ENCODE measurements around the gene VPS13C.

Gene VPS13C

GRCh38 chr15:61840090-61840489, 220.2 kb downstream of the VPS13C start:
- Histone ChIP-seq H3K4me1 (ENCODE audit: low read depth, poor library complexity, severe bottlenecking) (peaks cover 63% of the 10 kb centered on the region), H3K9ac (peak overlapping the region; percentile 84), H3K27ac (peak overlapping the region; percentile 96), H3K4me2 (peak overlapping the region; percentile 90), H4K20me1 (ENCODE audit: insufficient read depth) (no peaks in the 10 kb centered on the region), H3K4me3 (IDR thresholded peaks at IDR 0.05; ENCODE audit: insufficient read depth, low read depth, low read length) (no peak overlapping the region), H2AFZ (ENCODE audit: low read depth) (peak overlapping the region; percentile 90), H3K27me3 (ENCODE audit: insufficient read depth, low read depth) (no peaks in the 10 kb centered on the region), H3K79me2 (ENCODE audit: insufficient read depth, low read depth) (no peaks in the 10 kb centered on the region), H3K36me3 (ENCODE audit: insufficient read depth) (no peaks in the 10 kb centered on the region)
- TF ChIP-seq CTCF (conservative IDR thresholded peaks at IDR 0.05; ENCODE audit: low read depth, low read length), result no peak

GRCh38 chr15:61839546-61839945, 220.7 kb downstream of the VPS13C start:
- no peak overlapping the region for H3K4me3 ChIP-seq (IDR thresholded peaks at IDR 0.05; ENCODE audit: insufficient read depth, low read depth, low read length)
- no peaks in the 10 kb centered on the region for H3K36me3 ChIP-seq (ENCODE audit: insufficient read depth)
- no peaks in the 10 kb centered on the region for H3K27me3 ChIP-seq (ENCODE audit: insufficient read depth, low read depth)
- peak overlapping the region; percentile 96 for H3K27ac ChIP-seq
- no peaks in the 10 kb centered on the region for H4K20me1 ChIP-seq (ENCODE audit: insufficient read depth)
- H3K79me2 ChIP-seq (ENCODE audit: insufficient read depth, low read depth), result no peaks in the 10 kb centered on the region
- peak overlapping the region; percentile 90 for H2AFZ ChIP-seq (ENCODE audit: low read depth)
- H3K4me2 ChIP-seq, result peak overlapping the region; percentile 90
- TF ChIP-seq CTCF (conservative IDR thresholded peaks at IDR 0.05; ENCODE audit: low read depth, low read length), result no peak
- peaks cover 64% of the 10 kb centered on the region for H3K4me1 ChIP-seq (ENCODE audit: low read depth, poor library complexity, severe bottlenecking)
- H3K9ac ChIP-seq, result peak overlapping the region; percentile 84

DNA sequence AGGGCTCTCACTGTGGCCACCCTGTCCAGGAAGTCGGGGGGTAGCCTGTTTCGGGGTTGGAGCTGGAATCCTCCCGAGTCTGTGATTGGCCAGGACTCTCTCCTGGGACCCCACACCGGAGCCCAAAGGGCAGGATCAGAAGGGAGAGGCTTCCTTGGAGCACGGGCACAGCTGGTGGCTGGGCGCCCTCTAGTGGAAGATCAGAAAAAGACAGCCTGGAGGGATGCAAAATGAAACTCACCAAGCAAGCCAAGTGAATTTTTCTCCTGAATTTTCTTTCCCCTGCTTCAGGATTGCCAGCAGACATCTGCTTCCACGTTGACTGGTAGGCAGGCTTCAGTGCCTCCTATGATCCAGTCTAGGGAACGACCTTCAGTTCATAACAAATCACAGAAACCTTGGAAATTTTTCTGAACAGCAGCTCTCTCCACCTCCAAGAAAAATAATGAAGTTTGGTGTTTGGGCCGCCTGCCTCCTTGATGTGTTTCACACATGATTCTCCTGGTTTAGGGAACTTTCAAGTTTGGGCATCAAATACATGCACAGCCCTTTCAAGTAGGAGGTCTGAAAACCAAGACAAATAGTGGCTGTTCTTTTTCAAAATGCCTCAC, 224.6 kb downstream of the VPS13C start:
- Histone ChIP-seq H3K27ac (no peak overlapping the region), H3K36me3 (ENCODE audit: insufficient read depth) (no peaks in the 10 kb centered on the region), H3K4me1 (ENCODE audit: low read depth, poor library complexity, severe bottlenecking) (peaks cover 73% of the 10 kb centered on the region), H3K4me3 (IDR thresholded peaks at IDR 0.05; ENCODE audit: insufficient read depth, low read depth, low read length) (no peak overlapping the region), H3K9ac (no peak overlapping the region), H4K20me1 (ENCODE audit: insufficient read depth) (no peaks in the 10 kb centered on the region), H2AFZ (ENCODE audit: low read depth) (peak overlapping the region; percentile 50; the same call in 1 of the 2 replicates), H3K79me2 (ENCODE audit: insufficient read depth, low read depth) (no peaks in the 10 kb centered on the region), H3K27me3 (ENCODE audit: insufficient read depth, low read depth) (no peaks in the 10 kb centered on the region), H3K4me2 (peak overlapping the region; percentile 37)
- peak; percentile 96 for TF ChIP-seq CTCF (conservative IDR thresholded peaks at IDR 0.05; ENCODE audit: low read depth, low read length)

GRCh38 chr15:61835029-61835428, 225.2 kb downstream of the VPS13C start:
- Histone ChIP-seq H3K9ac (no peak overlapping the region), H3K36me3 (ENCODE audit: insufficient read depth) (no peaks in the 10 kb centered on the region), H2AFZ (ENCODE audit: low read depth) (peak overlapping the region; percentile 50; the same call in 1 of the 2 replicates), H3K27ac (no peak overlapping the region), H4K20me1 (ENCODE audit: insufficient read depth) (no peaks in the 10 kb centered on the region), H3K4me3 (IDR thresholded peaks at IDR 0.05; ENCODE audit: insufficient read depth, low read depth, low read length) (no peak overlapping the region), H3K79me2 (ENCODE audit: insufficient read depth, low read depth) (no peaks in the 10 kb centered on the region), H3K4me2 (peak overlapping the region; percentile 37; the same call in 1 of the 2 replicates), H3K4me1 (ENCODE audit: low read depth, poor library complexity, severe bottlenecking) (peaks cover 68% of the 10 kb centered on the region), H3K27me3 (ENCODE audit: insufficient read depth, low read depth) (no peaks in the 10 kb centered on the region)
- TF ChIP-seq CTCF (conservative IDR thresholded peaks at IDR 0.05; ENCODE audit: low read depth, low read length), result no peak

All from KMS-11 (cell line).